ENCODE data around the gene R3HCC1L.
"Not testable (repeated sequence)": the region's sequence is repeated elsewhere in the genome, so short reads cannot be mapped to it uniquely, and the experiment has no call there.

The R3HCC1L gene

GRCh38 chr10:98182351-98182915 lies 48.0 kb downstream of the R3HCC1L start:
- not testable (repeated sequence) for DNase-seq

DNA sequence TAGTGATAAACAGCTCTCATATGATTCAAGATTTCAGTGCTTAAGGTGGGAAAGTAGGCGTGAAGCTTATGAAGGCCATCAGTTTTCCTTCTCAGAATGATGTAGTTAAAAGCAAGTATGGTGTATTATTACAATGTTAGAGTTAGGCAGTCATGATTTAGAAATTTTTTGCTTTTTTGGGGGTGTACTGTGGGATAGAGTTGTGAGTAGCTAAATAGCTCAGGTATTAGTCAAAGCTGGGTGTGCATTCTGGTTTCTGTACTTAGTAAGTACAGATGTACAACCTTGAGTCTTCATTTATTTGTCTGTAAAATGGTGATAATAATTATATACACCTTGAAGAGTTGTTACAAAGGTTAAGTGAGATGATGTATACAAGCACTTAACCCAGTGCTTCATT lies 52.2 kb downstream of the R3HCC1L start:
- DNase-seq: peak; percentile 12

- DNase-seq: not testable (repeated sequence)
These were observed 56.3 kb downstream of the R3HCC1L start for GRCh38 chr10:98190773-98191172.

GRCh38 chr10:98193037-98193436 lies 58.6 kb downstream of the R3HCC1L start:
- DNase-seq: no peak

DNA sequence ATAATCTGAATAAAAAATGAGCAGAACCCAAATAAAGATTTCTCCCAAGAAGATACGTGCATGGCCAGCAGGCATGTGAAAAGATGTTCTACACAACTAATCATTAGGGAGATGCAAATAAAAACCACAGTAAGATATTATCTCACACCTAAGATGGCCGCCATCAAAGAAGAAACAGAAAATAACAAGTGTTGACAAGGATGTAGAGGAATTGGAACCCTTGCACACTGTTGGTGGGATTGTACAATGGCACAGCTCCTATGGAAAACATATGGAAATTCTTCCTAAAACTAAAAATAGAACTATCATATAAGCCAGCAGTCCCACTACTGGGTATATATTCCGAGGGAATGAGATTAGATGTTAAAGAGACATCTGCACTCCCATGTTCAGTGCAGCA lies 60.2 kb downstream of the R3HCC1L start:
- no peak for DNase-seq

DNA sequence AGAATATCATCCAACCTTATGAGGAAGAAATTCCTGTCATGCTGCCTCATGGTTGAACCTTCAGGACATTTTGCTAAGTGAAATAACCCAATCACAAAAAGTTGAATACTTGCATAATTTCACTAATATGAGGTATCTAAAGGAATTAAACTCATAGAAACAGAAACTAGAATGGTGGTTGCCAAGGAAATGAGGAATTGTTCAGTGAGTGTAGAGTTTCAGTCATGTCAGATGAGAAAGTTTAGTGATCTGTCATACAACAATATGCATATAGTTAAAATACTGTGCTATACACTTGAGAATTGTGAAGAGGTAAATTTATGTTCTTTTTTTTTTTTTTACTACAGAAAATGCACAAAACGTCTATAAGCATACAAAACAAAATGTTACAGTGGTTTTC lies 60.7 kb downstream of the R3HCC1L start:
- DNase-seq: peak; percentile 5

- no peak for DNase-seq
These were observed 62.5 kb downstream of the R3HCC1L start for GRCh38 chr10:98196985-98197384.

DNA sequence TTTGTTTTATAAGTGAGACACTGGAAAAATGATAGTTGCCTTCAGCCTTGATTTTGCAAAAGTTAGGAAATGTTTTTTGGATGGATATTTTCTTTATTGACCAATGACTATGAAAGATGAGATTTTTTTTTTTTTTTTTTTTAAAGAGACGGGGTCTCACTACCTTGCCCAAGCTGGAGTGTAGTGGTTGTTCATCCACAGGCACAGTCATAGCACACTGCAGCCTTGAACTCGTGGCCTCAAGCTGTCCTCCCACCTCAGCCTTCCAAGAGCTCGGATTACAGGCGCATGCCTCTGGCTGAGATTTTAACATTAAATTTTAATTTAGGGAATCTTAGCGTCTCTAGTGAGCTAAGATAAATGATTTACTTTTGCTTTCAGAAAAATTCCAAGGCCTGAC lies 67.3 kb downstream of the R3HCC1L start:
- no peak for DNase-seq

- DNase-seq: no peak
These were observed 67.9 kb downstream of the R3HCC1L start for GRCh38 chr10:98202378-98202777.

DNA sequence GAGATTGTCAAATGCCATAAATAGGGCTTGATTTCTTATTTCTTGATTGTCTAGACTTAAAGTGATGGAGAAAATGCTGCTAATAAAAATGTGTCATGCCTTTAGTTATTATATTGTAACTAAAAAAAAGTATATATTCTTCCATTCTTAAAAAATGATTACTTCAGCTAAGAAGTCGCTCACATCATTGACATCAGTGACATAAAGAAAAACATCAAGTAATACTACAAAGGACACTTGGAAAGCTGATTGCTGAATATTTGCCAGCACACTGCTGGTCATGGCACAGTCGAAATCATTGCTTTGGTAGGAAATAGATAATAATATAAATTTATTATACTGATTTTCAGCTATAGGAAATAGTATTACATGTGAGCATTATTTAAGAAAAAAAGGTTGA lies 70.9 kb downstream of the R3HCC1L start:
- DNase-seq: no peak

DNA sequence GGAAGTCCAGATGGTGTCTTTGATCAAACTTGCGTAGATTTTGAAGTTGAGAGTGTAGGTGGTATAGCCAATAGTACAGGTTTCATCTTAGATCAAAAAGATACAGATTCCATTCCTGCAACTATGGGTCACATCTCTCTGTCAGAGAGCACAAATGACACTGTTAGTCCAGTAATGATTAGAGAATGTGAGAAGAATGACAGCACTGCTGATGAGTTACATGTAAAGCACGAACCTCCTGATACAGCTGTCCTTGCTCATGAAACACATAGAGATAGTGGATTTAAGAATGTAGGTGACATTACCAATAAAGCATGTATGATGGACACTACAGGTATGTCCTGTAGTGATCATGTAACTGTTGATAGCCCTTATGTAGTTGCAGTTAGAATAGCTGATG lies 74.5 kb downstream of the R3HCC1L start:
- DNase-seq: no peak

GRCh38 chr10:98209441-98209840 lies 75.0 kb downstream of the R3HCC1L start:
- no peak for DNase-seq

DNA sequence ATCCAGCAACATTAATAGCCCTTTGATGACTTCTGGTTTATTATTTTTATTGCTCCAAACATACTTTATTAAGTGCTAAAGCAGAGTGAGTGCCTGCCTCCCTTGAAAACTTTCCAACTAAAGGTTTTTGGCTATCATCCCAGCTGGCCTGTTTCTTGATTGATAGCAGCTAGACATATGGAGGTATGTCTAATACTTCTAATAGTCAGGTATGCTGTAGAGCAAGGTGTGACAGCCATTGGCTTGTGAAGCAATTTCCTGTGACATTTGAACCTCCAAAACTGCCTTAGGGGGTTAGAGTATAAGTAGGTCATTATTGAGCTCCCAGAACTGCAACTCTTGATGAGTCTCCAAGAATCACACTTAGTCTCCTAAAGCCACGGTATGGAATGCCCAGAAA lies 77.7 kb downstream of the R3HCC1L start:
- no peak for DNase-seq

DNA sequence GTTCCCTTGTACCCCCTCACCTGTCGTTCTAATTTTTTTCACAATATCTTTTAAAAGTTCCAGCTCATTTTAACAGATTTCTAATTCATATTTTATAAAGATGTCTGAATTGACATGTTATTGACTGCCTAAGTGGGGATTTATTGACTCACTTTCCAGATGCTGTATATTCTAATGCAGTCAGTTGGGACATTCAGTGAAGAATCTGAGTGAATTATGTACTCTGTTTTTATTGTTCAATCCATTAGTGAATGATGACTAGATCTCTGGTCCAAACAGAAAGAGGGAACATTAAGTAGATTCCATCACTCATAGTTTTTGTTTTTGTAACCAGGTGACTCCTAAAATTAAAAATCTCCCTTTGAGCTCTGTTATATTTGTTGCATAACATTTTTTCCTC lies 79.3 kb downstream of the R3HCC1L start:
- DNase-seq: no peak

DNA sequence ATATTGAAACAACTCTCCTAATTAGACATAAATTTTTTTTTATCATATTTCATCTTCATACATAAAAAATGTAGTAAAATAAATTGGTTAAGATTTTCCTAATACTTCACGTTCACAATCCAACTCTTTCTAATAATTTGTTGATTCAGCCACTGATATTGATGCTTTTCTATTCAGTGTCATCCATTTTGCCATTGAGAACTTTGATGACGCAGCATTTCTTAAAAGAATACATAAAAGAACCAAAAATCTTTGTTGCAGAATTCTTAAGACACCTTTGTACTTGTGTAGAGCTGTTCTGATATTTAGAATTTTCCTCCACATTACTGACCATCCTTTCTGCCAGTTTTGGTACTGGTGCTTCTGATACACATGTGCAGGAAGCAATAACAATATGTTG lies 80.9 kb downstream of the R3HCC1L start:
- no peak for DNase-seq

DNA sequence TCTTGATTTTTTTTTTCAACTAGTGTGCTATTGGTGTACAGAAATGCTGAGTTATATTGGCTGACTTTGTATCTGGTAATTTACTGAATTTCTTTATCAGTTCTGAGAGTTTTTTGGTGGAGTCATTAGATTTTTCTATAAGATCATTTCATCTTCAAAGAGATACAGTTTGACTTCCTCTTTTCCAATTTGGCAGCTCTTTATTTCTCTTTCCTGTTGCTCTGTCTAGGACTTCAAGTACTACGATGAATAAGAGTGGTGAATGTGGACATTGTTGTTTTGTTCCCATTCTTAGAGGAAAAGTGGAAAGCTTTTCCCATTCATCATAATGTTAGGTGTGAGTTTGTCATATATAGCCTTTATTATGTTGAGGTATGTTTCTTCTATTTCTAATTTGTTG lies 83.3 kb downstream of the R3HCC1L start:
- DNase-seq: no peak

- DNase-seq: no peak
These were observed 89.4 kb downstream of the R3HCC1L start for GRCh38 chr10:98223874-98224273.

- peak; percentile 60 for DNase-seq
These were observed 90.1 kb downstream of the R3HCC1L start for GRCh38 chr10:98224509-98224908.

DNA sequence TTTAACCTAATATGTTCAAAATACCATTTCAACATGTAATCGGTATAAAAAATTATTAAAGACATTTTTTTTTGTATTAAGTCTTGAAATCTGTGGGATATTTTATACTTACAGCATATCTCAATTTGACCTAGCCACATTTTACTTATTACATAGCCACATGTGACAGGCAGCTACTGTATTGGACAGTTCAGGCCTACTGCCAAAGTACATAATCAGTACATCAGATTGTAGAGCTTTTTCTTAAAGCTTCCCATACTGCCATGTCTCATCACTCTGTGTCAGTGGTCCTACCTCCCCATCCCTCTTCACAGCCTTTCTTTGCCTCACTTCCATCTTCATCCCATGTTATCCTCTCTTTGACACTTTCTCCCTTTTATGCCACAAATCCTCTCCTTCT lies 90.5 kb downstream of the R3HCC1L start:
- DNase-seq: peak; percentile 11

- DNase-seq: no peak
These were observed 92.2 kb downstream of the R3HCC1L start for GRCh38 chr10:98226508-98227144.

GRCh38 chr10:98227713-98228112 lies 93.3 kb downstream of the R3HCC1L start:
- DNase-seq: not testable (repeated sequence)

GRCh38 chr10:98228266-98228665 lies 93.8 kb downstream of the R3HCC1L start:
- DNase-seq: not testable (repeated sequence)

GRCh38 chr10:98231417-98231816 lies 97.0 kb downstream of the R3HCC1L start:
- no peak for DNase-seq

- no peak for DNase-seq
These were observed 101.4 kb downstream of the R3HCC1L start for GRCh38 chr10:98235846-98236245.

- no peak for DNase-seq
These were observed 102.4 kb downstream of the R3HCC1L start for GRCh38 chr10:98236862-98237261.
